GM21390 (cell line): ENCODE measurements around the gene ARHGAP21.
A peak's percentile ranks its signal among the peaks of the same experiment; 100 is the strongest.

Experiments used
- ATAC-seq: cut with Tn5 transposase; IDR thresholded peaks from one replicate; pipeline ENCODE4 v1.9.1; 2021; ENCODE audit not compliant: unreplicated experiment

ARHGAP21 gene

GRCh38 chr10:24589265-24589664, 134.4 kb downstream of the ARHGAP21 start:
- no peak for ATAC-seq

- no peak for ATAC-seq
Measured at GRCh38 chr10:24579906-24580305, 143.8 kb downstream of the ARHGAP21 start.

GRCh38 chr10:24579448-24579847, 144.2 kb downstream of the ARHGAP21 start:
- ATAC-seq = no peak

GRCh38 chr10:24575481-24576002, 148.1 kb downstream of the ARHGAP21 start:
- ATAC-seq = no peak

GRCh38 chr10:24574578-24575155, 149.0 kb downstream of the ARHGAP21 start:
- ATAC-seq = no peak

- ATAC-seq = no peak
Measured at GRCh38 chr10:24574161-24574560, 149.5 kb downstream of the ARHGAP21 start.

- ATAC-seq = no peak
Measured at GRCh38 chr10:24571870-24572450, 151.7 kb downstream of the ARHGAP21 start.

GRCh38 chr10:24570658-24571426, 152.8 kb downstream of the ARHGAP21 start:
- ATAC-seq = no peak

GRCh38 chr10:24569828-24570657, 153.6 kb downstream of the ARHGAP21 start:
- no peak for ATAC-seq

GRCh38 chr10:24569330-24569796, 154.3 kb downstream of the ARHGAP21 start:
- ATAC-seq = no peak

- no peak for ATAC-seq
Measured at GRCh38 chr10:24568042-24568441, 155.6 kb downstream of the ARHGAP21 start.

- no peak for ATAC-seq
Measured at GRCh38 chr10:24561453-24561852, 162.2 kb downstream of the ARHGAP21 start.

- peak; percentile 57 for ATAC-seq
Measured at GRCh38 chr10:24556750-24557742, 166.6 kb downstream of the ARHGAP21 start.

- ATAC-seq = no peak
Measured at GRCh38 chr10:24556126-24556749, 167.4 kb downstream of the ARHGAP21 start.

GRCh38 chr10:24554036-24554435, 169.7 kb downstream of the ARHGAP21 start:
- ATAC-seq = no peak

GRCh38 chr10:24553051-24553612, 170.6 kb downstream of the ARHGAP21 start:
- no peak for ATAC-seq

- ATAC-seq = peak; percentile 54
Measured at GRCh38 chr10:24552346-24553016, 171.2 kb downstream of the ARHGAP21 start.

GRCh38 chr10:24551161-24551560, 172.5 kb downstream of the ARHGAP21 start:
- no peak for ATAC-seq
